MM.1S (cell line): ENCODE measurements around the gene VSTM2L.

Source experiments
- DNase-seq: peaks from one replicate; pipeline ENCODE4 v3.0.0-alpha.2; 2015
- H2AFZ ChIP-seq: fragments of 300-600 bp; sonication (generic); 2 replicates; pipeline ENCODE4 v1.6.0; 2016; ENCODE audit warnings: antibody characterized with exemption, low read length
- H3F3A ChIP-seq: fragments of 300-600 bp; sonication (generic); 2 replicates; pipeline ENCODE4 v1.6.1; 2016; ENCODE audit warnings: mild to moderate bottlenecking, antibody characterized with exemption, low read length, moderate library complexity, mixed read lengths; ENCODE audit not compliant: insufficient read depth
- H3K27ac ChIP-seq: fragments of 300-600 bp; sonication (generic); 2 replicates; pipeline ENCODE4 v1.5.1; 2016; ENCODE audit warnings: mild to moderate bottlenecking, low read length
- H3K27me3 ChIP-seq: fragments of 300-600 bp; sonication (generic); replicated peaks from 2 replicates; pipeline ENCODE4 v1.6.0; 2016; ENCODE audit warnings: low read length; ENCODE audit not compliant: insufficient read depth
- H3K36me3 ChIP-seq: fragments of 300-600 bp; sonication (generic); replicated peaks from 2 replicates; pipeline ENCODE4 v1.6.1; 2016; ENCODE audit warnings: mild to moderate bottlenecking, low read length, mixed read lengths; ENCODE audit not compliant: insufficient read depth
- H3K4me1 ChIP-seq: fragments of 300-600 bp; sonication (generic); 2 replicates; pipeline ENCODE4 v1.6.1; 2016; ENCODE audit warnings: low read length, mixed read lengths
- H3K4me2 ChIP-seq: fragments of 300-600 bp; sonication (generic); 2 replicates; pipeline ENCODE4 v1.6.0; 2016; ENCODE audit warnings: low read depth, low read length
- H3K4me3 ChIP-seq: fragments of 300-600 bp; sonication (generic); 2 replicates; pipeline ENCODE4 v1.5.1; 2016; ENCODE audit warnings: low read length, mixed read lengths
- H3K79me2 ChIP-seq: fragments of 300-600 bp; sonication (generic); 2 replicates; pipeline ENCODE4 v1.6.1; 2016; ENCODE audit warnings: mixed run types, low read length, mixed read lengths
- H3K9ac ChIP-seq: fragments of 300-600 bp; sonication (generic); 2 replicates; pipeline ENCODE4 v1.6.1; 2016; ENCODE audit warnings: low read length, mixed read lengths
- H3K9me2 ChIP-seq: fragments of 300-600 bp; sonication (generic); replicated peaks from 2 replicates; pipeline ENCODE4 v1.6.1; 2016; ENCODE audit warnings: mild to moderate bottlenecking, low read length, mixed read lengths; ENCODE audit not compliant: insufficient read depth
- H3K9me3 ChIP-seq: fragments of 300-600 bp; sonication (generic); replicated peaks from 2 replicates; pipeline ENCODE4 v1.6.1; 2016; ENCODE audit warnings: mild to moderate bottlenecking, low read length, mixed read lengths; ENCODE audit not compliant: insufficient read depth
- H4K20me1 ChIP-seq: fragments of 300-600 bp; sonication (generic); 2 replicates; pipeline ENCODE4 v1.6.1; 2016; ENCODE audit warnings: mild to moderate bottlenecking, low read length, moderate library complexity, mixed read lengths; ENCODE audit not compliant: insufficient read depth
- CTCF ChIP-seq: fragments of 300-600 bp; sonication (generic); IDR thresholded peaks from 2 replicates; pipeline ENCODE4 v1.5.1; 2016; ENCODE audit warnings: antibody characterized with exemption, low read length, mixed read lengths
- EZH2 ChIP-seq: fragments of 300-600 bp; sonication (generic); optimal IDR thresholded peaks from 2 replicates; pipeline ENCODE3; 2017; ENCODE audit warnings: low read depth, mild to moderate bottlenecking, antibody characterized with exemption, low read length, mixed read lengths
- EZH2phosphoT487 ChIP-seq: fragments of 300-600 bp; sonication (generic); IDR thresholded peaks from 2 replicates; pipeline ENCODE4 v1.6.1; 2018; ENCODE audit warnings: antibody characterized with exemption, low read length

The VSTM2L gene

GRCh38 chr20:37879843-37880242 is 23.1 kb upstream of the VSTM2L start:
- H3K4me2 ChIP-seq, result no peak overlapping the region
- TF ChIP-seq CTCF (no peak), EZH2 (no peak), EZH2phosphoT487 (no peak)
- H3K9ac ChIP-seq, result no peak overlapping the region
- H3K9me2 ChIP-seq, result no peaks in the 10 kb centered on the region
- no peaks in the 10 kb centered on the region for H3K27me3 ChIP-seq
- no peaks in the 10 kb centered on the region for H4K20me1 ChIP-seq
- no peaks in the 10 kb centered on the region for H3F3A ChIP-seq
- no peaks in the 10 kb centered on the region for H3K4me1 ChIP-seq
- DNase-seq, result no peak
- no peak overlapping the region for H2AFZ ChIP-seq
- no peaks in the 10 kb centered on the region for H3K9me3 ChIP-seq
- H3K79me2 ChIP-seq, result no peaks in the 10 kb centered on the region
- H3K36me3 ChIP-seq, result no peaks in the 10 kb centered on the region
- no peak overlapping the region for H3K4me3 ChIP-seq
- H3K27ac ChIP-seq, result no peak overlapping the region

GRCh38 chr20:37880726-37881591 is 22.0 kb upstream of the VSTM2L start:
- Histone ChIP-seq H3K27ac (no peak overlapping the region), H3K4me2 (no peak overlapping the region), H3K4me3 (no peak overlapping the region), H3K9me2 (no peaks in the 10 kb centered on the region), H3K27me3 (no peaks in the 10 kb centered on the region), H3F3A (no peaks in the 10 kb centered on the region), H3K79me2 (no peaks in the 10 kb centered on the region), H3K9me3 (no peaks in the 10 kb centered on the region), H2AFZ (no peak overlapping the region), H3K36me3 (no peaks in the 10 kb centered on the region), H3K4me1 (no peaks in the 10 kb centered on the region), H3K9ac (no peak overlapping the region), H4K20me1 (no peaks in the 10 kb centered on the region)
- DNase-seq, result no peak
- TF ChIP-seq EZH2phosphoT487 (no peak), CTCF (no peak), EZH2 (no peak)

GRCh38 chr20:37881601-37882343 is 21.2 kb upstream of the VSTM2L start:
- H3K4me3 ChIP-seq, result no peak overlapping the region
- H3K4me1 ChIP-seq, result no peaks in the 10 kb centered on the region
- H3K79me2 ChIP-seq, result no peaks in the 10 kb centered on the region
- no peak for DNase-seq
- H3K4me2 ChIP-seq, result no peak overlapping the region
- H3K36me3 ChIP-seq, result no peaks in the 10 kb centered on the region
- TF ChIP-seq CTCF (no peak), EZH2phosphoT487 (no peak), EZH2 (no peak)
- no peaks in the 10 kb centered on the region for H4K20me1 ChIP-seq
- H3K9ac ChIP-seq, result no peak overlapping the region
- H3K9me2 ChIP-seq, result no peaks in the 10 kb centered on the region
- H2AFZ ChIP-seq, result no peak overlapping the region
- H3K27ac ChIP-seq, result no peak overlapping the region
- H3K9me3 ChIP-seq, result no peaks in the 10 kb centered on the region
- H3F3A ChIP-seq, result no peaks in the 10 kb centered on the region
- H3K27me3 ChIP-seq, result no peaks in the 10 kb centered on the region
